ENCODE measurements around the gene WDR1. TPM values are rescaled to one million over a fixed set of nuclear protein-coding genes. Genes with fewer than 3 reads are reported as not detected.

Gene WDR1
- total and polyA plus RNA-seq, 2 of the 13 experiments (the other 11 are each of a cell fraction or from before 2014, with no cell fraction given): 106 to 198 TPM

GRCh38 chr4:10161840-10162239 is 45.2 kb upstream of the WDR1 start:
- Histone ChIP-seq H3K4me3 (replicated peaks in 1 of 3; ENCODE audit: insufficient read depth in 1 of 3, low read depth in 2 of 3, low read length in 3 of 3) (no peak overlapping the region), H3K27ac (ENCODE audit: extremely low read length, insufficient read depth, low read length) (no peak overlapping the region), H3K9me3 (ENCODE audit: low read length) (no peaks in the 10 kb centered on the region), H3K9ac (ENCODE audit: insufficient read depth, low read depth, low read length) (no peak overlapping the region), H3K4me1 (ENCODE audit: insufficient read depth, low read length) (peaks cover 23% of the 10 kb centered on the region), H3K36me3 (replicated peaks in 1 of 2; ENCODE audit: control insufficient read depth in 1 of 2, insufficient read depth in 2 of 2, low read length in 2 of 2) (no peaks in the 10 kb centered on the region), H3K4me2 (ENCODE audit: low read depth, low read length) (no peak overlapping the region), H3K79me2 (ENCODE audit: insufficient read depth, low read length) (no peaks in the 10 kb centered on the region), H2AFZ (ENCODE audit: low read length) (no peak overlapping the region), H4K20me1 (ENCODE audit: insufficient read depth, low read length) (no peaks in the 10 kb centered on the region), H3K27me3 (ENCODE audit: control insufficient read depth in 1 of 2, insufficient read depth in 2 of 2, low read length in 2 of 2) (0 out of 5 replicates have a peak, but pooled peaks cover 0 to 5% of the 10 kb centered on the region in 2 experiments)
- in situ Hi-C loops (cut with HindIII; ENCODE audit: extremely low pct_ligation_motif_present, low pct_unique_long_range_greater_than_20kb) (loop anchor here (5.0 to 25.0 kb wide), 2 partner anchors 240 to 1250 kb away; no protein-coding TSS in a partner anchor), intact Hi-C loops (cut with micrococcal nuclease; ENCODE audit: unreplicated experiment) (loop anchor here (10.0 kb wide), 1 partner anchor 163 kb away; no protein-coding TSS in a partner anchor)
- DNase-seq (ENCODE audit: low spot score): no peak
- ChIA-PET POLR2A (no interaction called here), CTCF (ENCODE audit: low intra/inter-chr PET ratio, low total read pairs) (no interaction called here)
- 66% methylated on average over 6 of the region's 6 CpGs for WGBS (ENCODE audit: low lambda C conversion rate)
- no peak for TF ChIP-seq ELK4 (CRISPR knock-in tag; IDR thresholded peaks at IDR 0.05; ENCODE audit: borderline replicate concordance)
- no peak for TF ChIP-seq ZBTB2 (CRISPR knock-in tag; IDR thresholded peaks at IDR 0.05; ENCODE audit: low read depth)
- TF ChIP-seq TBX2 (CRISPR knock-in tag; IDR thresholded peaks at IDR 0.05; ENCODE audit: borderline replicate concordance): no peak
- TF ChIP-seq TFE3 (CRISPR knock-in tag; IDR thresholded peaks at IDR 0.05): no peak
- no peak for TF ChIP-seq SMARCE1 (IDR thresholded peaks at IDR 0.05; ENCODE audit: borderline replicate concordance)
- TF ChIP-seq SMAD1 (CRISPR knock-in tag; IDR thresholded peaks at IDR 0.05; ENCODE audit: borderline replicate concordance, low read depth): no peak
- TF ChIP-seq KDM4B (CRISPR knock-in tag; IDR thresholded peaks at IDR 0.05): no peak
- TF ChIP-seq SRSF9 (IDR thresholded peaks at IDR 0.05; ENCODE audit: borderline replicate concordance, insufficient read depth, low read depth, low read length, poor library complexity, severe bottlenecking): no peak
- no peak for ATAC-seq
- FAIRE-seq: no peak
- no TSS peak for BruUV-seq (replicated peaks)
